ENCODE data around the gene REL.

Gene REL

GRCh38 chr2:60966507-60967405 is 85.4 kb downstream of the REL start:
- no peak for DNase-seq

- DNase-seq, result no peak
These were observed 91.7 kb downstream of the REL start for GRCh38 chr2:60972889-60973656.

DNA sequence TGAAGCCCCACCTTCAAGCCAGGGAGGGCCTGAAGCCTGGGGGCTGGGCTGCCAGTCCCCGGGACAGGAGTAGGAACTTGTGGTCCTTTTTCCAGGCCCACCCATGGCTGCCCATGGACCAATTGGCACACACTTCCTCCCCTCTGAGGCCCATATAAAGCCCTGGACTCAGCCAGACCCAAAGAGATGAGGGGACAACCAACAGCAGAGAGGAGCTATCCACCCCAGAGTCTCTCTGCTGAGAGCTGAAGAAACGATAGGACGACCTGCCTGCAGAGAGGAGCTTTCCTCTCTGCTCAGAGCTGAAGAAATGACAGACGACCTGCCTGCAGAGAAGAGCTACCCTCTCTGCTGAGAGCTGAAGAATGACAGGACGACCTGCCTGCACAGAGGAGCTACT is 92.3 kb downstream of the REL start:
- DNase-seq, result no peak

DNA sequence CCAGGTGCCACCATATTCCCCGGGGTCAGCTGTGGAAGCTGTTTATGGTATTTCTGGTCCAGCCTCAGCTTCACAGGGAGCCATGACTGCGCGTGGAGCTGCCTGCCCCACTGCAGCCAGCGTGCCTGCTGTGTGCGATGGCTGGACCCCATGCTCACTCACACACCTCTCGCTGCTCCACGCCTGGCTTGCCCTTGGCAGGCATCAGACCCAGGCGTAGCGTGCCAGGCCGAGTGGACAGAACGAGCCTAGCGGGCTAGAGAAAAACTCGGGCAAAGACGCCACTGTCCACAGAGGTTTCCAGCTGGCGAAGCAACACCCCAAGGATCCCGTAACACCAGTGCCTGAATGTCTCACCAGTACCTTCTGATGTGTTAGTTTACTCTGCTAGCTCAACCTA is 93.3 kb downstream of the REL start:
- no peak for DNase-seq

Measured in NCI-H82 (cell line).